CD4-positive, alpha-beta T cell treated with Interleukin-10 for 1 hour (primary cell): ENCODE data around the gene YIPF1.
A peak's percentile ranks its signal among the peaks of the same experiment; 100 is the strongest.

Experiments
- DNase-seq: peaks from one replicate; pipeline ENCODE4 v3.0.0-alpha.2; 2020

YIPF1 gene

DNA sequence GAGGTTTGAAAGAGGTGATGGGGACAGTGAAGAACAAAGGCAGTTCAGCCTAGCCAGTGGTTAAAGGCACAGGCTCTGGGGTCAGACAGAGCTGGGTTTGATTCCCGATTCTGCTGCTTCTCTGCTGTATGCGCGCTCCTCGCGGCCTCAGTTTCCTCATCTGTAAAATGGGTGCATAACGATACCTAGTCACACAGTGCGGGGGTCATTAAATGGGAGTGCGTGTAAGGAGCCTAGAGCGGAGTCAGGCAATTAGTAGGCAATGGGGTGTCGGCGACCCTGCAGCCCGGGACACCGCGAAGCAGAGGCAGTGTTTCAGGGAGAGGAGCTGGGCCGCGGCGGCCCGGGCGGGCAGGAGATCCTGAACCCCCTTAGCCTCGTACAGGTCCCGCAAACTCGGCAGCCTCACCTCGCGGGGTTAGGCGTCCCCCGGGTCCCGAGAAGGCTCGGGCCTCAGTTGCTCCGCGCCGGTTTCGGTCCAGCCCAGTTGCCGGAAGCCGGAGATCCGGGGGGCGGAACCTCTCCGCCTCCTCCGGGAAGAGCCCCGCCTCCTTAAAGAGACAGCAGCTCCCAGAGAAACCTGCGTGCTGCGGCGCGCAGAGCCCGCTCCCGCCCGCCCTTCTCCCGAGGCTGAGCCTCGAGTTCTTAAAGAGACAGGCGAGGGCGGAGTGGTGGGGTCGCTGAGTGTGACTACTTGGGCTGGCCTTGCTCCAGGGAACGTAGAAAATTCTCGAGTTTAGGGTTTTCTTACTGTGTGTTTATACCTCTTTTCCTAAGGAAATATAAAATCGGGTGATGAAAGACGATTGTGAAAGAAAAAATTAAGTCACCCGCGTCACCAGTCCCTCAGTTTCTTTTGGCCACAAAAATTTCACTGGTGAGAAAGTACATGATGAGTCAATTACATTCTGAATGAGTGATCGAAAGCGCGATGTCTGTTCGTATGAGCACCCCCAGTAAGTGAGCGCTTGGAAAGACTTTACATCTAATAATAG, at the start of gene YIPF1:
TSS of gene YIPF1 (minus strand) at position 494 of the 995 bp plus-strand sequence. CDS start 860 bp downstream, outside the sequence.
- DNase-seq, result peak; percentile 89

DNA sequence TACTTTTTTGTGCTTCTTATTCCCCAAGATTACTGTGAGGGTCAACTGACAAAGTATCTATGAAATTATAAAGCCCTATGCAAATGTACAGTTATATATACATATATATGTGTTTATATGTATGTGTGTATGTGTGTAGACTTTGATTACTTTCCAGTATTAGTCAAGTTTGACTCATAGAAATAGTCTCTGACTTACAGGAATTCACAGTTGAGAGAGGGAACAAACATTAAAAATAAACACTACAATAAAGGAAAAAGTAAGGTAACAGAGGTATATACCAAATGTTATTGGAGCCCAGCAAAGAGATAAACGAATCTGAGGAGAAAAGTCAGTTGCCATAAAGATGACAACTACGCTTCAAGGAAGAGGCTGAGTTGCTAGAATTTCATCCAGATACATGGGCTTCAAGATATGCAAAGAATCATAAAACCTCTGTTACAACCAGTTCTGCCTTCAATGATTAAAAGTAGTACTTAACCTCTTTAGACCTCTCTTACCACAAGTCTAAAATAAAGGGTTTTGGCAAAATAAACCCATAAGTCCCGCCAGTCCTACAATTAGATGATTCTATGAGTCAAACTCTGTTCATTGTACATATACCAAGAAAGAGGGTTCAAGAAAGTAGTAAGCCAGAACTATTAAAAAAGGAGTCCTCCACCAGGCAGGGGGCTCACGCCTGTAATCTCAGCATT, 48.7 kb upstream of the YIPF1 start:
- DNase-seq, result no peak

DNA sequence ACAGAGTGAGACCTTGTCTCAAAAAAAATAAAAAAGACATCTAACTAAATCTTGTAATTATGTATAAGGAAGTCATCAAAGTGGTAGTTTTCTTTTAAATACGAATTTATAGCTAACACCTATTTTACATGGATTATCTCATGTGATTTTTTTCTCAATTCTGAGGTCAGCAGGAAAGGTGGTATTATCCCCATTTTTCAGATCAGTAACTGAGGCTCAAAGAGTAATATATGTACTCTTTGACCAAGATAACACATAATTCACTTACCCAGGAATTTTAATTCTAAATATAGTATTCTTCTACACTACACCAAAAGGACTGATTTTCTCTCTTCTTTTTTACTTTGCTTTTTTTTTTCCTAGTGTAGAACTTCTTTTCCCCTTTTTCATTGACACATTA, 46.8 kb upstream of the YIPF1 start:
- DNase-seq, result no peak

DNA sequence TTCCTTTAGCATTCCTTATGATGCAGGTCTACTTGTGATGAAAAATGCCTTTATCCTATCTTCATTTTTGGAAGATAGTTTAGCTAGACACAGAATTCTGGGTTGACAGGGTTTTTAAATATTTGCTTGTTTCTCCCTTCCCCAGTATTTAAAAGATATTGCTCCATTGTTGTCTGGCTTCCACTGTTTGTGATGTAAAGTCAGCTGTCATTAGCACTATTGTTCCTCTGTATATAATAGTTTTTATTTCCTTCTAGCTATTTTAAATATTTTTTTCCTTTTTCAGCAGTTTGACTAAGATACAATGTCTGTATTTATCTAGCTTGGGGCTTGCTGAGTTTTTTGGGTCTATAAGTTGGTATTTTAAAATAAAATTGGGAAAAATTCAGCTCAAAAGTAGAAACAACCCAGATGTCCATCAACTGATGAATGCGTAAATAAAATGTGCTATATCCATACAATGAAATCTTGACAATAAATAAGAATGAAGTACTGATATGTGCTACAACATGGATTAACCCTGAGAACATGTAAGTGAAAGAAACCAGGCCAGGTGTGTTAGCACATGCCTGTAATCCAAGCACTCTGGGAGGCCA, 44.7 kb upstream of the YIPF1 start:
- no peak for DNase-seq

DNA sequence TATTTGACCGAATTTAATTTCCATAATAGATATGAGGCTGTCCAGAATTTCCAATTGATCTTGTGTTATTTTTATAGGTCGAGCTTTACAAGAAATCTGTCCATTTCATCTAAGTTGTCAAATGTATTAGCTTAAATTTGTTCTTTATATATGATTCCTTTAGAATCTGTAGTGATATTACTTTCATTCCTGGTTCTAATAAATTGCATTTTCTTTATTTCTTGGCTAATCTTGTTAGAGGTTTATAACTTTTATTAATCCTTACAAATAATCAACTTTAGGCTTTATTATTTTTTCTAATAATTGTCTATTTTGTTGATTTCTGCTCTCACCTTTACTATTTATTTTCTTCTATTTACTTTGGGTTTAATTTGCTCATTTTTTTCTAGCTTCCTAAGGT, 41.9 kb upstream of the YIPF1 start:
- no peak for DNase-seq

DNA sequence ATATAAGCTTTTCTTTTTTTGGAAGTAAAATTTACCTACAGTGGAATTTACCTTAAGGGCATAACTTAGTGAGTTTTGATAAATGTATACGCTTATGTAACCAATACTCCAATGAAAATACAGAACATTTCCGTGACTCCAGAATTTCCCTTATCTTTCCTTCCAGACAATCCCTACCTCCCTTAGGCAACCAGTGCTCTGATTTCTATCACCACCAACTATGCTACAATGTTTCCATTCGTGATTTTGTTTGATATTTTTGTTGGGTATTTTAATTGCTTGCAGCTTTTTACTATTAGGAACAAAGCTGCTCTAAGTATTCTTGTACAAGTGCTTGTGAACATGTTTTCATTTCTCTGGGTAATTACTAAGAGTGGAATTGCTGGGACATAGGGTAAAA, 41.3 kb upstream of the YIPF1 start:
- no peak for DNase-seq

DNA sequence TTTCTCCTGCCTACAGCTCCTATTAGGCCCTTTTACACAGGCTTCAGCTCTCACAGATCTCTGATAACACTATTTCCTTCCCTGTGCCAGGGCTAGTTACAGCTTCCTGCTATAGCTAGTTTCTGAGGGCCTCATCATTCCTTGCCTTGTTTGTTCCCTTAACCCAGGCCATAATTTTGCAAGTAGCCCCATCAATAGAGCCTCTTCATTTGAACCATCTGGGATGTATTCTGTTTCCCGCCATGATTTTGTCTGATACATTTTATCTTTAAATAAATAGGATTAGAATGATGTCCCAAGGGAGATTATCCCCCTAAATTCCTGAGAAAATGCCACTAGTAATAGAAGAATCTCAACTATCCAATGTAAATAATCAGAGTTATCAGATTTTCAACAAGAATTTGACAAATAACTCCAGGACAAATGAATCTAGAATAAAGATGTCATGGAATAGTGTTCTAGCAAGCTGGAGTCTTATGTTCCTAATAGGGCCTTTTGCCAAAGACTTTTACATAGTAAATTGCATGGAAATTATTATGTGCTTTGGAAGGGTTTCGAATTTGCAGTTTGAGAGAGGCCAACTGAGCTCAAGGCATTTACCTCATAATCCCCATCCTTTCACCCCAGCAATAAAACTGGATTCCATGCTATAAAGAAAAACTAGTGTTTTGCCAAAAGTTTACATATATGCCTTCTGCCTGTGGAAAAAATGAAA, 39.8 kb upstream of the YIPF1 start:
- no peak for DNase-seq

DNA sequence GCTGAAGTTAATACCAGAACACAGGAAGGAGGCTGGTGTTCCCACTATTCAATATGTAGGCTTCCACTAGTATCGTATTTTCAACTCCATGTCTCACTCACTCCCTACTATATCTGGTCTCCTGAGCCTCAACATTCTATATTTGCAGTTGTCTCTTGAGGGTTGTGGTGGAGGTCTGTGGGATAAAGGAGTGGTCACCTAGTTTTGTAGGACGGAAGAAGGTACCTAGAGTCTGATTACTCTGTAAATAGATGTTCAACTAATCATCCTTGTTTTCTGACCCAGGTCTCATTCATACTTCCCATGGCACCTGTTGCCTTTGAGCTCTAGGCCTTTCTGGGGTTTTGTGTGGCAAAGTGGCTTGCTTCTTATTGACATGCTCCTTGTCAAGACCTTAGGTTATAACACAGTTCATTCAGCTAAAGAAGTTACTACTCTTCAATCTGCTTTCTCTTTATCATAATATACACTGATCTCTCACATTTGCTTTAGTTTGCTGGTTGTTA, 37.8 kb upstream of the YIPF1 start:
- no peak for DNase-seq

DNA sequence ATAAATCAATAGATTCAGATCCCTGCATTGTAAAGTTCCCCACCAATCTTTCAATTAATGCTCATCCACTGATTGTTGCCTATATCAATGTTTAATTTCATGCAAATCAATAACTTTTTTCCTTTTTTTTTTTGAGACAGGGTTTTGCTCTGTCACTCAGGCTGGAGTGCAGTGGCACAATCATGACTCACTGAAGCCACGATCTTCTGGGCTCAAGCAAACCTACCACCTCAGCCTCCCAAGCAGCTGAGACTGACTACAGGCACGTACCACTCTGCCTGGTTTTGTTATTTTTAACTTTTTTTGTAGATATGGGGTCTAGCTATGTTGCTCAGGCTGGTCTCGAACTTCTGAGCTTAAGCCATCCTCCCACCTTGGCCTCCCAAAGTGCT, 30.1 kb upstream of the YIPF1 start:
- no peak for DNase-seq

DNA sequence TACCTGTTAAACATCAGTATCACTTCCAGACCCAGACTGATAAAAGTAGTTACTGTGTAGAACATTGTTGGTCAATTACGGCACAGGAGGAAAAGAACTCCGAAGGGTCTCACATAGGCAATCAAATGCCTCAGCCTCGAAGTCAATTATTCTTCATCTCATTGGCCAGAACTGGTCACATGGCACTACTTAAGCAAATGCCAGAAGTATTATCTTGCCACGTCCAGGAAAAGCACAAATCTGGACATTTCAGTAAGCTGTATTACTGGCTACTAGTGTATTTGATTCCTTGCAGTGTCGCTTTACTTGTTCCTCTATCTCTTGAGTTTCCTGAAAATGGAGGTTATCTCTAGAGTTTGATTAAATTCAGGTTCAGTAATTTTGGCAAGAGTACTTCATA, 28.7 kb upstream of the YIPF1 start:
- DNase-seq, result no peak

DNA sequence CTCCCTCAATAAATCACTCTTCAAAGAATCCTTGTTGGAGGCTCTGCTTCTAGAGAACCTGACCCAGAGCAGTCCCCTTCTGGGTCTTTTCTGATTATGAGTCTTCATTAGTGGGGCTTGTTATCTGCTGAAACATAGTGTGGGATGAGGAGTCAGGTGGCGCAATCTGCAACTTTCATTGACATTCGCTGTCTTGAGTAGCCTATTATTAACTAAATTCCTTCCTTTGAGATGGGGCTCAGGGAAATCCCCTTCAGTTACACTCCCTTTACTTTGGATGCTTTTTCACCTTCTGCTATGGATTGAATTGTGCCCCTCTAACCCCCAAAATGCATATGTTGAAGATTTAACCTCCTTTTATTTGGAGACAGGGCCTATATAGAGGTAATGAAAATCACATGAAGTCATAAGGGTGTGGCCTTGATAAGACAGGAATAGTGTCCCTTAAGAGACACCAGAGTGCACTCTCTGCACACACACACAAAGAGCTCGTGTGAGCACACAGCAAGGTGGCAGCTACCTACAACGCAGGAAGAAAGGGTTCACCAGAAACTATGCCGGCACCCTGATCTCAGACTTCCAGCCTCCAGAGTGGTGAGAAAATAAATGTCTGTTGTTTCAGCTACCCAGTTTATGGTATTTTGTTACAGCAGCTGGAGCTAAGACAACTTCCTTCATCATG, 23.9 kb upstream of the YIPF1 start:
- DNase-seq, result no peak

DNA sequence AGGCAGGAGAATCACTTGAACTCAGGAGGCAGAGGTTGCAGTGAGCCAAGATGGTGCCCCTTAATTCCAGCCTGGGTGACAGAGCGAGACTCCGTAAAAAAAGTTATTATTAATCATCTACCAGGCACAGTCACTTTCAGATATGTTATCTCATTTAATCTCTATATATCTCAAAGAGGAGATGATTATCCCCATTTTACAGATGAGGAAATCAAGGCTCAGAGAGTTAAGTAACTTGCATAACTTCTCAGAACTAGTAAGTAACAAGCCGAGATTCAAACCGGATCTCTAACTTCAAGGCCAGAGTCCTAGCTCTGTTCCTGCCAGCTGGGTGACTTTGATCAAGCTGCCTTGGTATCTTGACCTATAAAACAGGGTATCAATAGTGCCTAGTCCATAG, 21.8 kb upstream of the YIPF1 start:
- DNase-seq, result no peak

DNA sequence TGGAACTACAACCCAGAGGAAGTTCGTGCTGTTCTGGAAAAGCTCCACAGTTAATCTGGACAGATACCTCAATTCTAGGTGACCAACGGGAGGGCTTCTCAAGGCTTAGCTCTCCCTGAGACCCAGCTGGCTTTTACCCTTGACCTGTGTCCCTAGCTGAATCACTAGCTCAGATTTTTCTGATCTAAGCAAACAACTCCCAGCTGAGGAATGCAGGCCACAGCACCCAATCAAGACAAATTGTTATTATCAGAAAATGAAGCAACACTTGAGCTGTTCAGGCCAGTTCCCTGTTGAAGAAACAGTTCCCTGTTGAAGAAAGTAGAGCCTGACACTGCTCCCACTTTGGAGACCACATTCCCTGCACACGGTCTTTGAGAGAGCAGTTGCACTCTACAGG, 20.3 kb upstream of the YIPF1 start:
- DNase-seq, result no peak

DNA sequence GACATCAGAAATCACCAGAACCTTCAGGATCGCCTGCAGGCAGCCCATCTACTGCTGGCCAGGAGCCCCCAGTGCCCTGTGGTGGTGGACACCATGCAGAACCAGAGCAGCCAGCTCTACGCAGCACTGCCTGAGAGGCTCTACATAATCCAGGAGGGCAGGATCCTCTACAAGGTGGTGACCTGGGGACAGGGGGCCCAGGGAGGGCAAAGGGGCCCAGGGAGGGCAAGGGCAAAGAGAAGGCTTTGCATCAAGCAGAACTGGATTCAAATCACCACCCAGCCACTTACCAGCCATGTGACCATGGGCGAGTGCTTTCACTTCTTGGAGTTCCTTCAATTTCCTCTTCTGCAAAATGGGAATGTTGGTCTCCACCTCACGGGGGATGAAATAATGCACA, 16.5 kb upstream of the YIPF1 start:
- DNase-seq, result no peak

DNA sequence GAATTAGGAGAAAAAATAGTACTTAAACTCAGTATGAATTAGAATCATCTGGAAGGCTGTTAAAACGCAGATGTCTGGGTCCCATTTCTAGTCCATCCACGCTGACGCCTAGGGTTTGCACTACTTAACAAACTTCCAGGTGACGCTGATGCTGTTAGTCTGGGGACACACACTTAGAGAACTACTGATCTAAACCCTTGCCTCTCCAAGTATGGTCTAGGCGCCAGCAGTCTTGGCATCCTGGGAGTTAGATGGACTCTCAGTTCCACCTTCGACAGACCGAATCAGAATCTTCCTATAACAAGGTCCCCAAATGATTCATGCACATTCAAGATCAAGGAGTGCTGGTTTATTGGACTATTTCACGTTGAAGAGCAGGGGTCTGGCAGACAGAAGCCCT, 15.9 kb upstream of the YIPF1 start:
- DNase-seq, result no peak

DNA sequence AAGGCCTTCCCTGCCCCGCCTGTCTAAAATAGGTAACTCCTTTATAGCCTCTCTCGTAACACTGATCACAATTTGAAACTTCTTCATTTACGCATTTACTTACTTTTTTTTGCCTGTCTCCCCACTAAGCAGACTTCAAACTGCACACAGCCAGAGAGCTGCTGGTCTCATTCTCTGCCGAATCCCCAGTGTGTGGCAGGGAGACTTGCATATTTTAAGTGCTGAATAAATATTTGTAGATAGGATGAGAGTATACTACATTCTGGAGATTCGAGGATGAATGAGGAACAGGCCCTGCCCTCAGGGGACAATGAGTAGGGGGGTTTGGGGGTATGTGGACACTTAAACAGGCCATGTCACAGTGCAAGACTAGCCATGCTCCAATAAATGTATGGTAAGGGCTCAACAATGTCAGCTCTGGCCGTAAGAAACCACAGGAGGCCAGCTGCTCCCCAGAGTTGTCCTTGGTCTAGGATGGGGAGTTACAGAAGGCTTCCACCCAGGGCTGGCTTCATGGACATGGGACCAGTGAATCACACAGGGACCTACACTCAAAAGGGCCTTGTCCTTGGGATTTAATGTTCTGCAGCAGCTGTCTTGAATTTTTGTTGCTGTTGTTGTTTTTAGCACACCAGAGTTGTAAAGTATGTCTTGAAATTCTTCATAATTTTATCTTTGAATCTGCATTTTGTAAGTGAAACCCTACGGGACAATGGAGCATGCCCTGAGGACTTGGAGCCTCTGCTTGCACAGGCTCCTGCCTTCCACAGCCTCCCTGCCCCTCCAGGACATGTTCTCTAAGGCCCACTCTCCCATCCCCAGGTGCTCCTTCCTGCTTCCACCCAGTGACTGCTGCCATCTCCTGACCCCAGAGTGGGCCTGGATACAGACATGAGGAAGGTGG, 12.9 kb upstream of the YIPF1 start:
- no peak for DNase-seq

DNA sequence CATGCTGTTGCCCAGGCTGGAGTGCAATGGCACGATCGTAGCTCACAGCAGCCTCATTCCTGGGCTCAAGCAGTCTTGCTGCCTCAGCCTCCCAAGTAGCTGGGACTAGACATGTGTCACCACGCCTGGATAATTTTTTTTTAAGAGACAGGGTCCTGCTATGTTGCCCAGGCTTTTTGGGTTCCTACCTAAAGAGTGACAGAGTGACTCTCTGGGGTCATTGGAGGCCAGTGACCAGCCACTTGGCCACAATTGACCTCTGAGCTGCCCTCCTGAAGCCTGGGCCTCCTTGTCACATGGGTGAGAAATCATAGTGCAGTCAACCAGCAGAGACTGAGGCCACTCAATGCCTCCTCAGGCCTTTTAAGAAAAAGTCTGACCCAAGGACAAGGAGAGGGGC, 10.1 kb upstream of the YIPF1 start:
- no peak for DNase-seq

DNA sequence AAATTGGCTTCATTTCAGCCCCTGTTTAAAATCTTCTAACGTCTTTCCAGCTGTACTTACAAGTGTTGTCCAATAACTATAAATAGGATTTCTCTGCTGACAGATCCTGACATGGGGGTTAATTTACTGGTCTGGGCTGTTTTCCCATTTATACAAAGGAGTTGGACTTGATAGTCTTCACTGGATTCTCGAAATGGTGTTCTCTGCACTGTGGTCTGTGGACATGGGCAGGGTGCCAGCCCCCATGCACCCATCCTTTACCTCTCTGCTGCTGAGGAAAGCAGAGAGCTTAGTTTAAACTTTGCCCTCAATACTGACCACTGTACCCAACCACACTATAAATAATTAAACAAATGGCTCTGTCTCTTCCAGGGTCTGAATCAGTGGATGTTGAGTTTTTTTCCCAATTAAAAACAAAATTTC, 9.6 kb upstream of the YIPF1 start:
- DNase-seq, result no peak

DNA sequence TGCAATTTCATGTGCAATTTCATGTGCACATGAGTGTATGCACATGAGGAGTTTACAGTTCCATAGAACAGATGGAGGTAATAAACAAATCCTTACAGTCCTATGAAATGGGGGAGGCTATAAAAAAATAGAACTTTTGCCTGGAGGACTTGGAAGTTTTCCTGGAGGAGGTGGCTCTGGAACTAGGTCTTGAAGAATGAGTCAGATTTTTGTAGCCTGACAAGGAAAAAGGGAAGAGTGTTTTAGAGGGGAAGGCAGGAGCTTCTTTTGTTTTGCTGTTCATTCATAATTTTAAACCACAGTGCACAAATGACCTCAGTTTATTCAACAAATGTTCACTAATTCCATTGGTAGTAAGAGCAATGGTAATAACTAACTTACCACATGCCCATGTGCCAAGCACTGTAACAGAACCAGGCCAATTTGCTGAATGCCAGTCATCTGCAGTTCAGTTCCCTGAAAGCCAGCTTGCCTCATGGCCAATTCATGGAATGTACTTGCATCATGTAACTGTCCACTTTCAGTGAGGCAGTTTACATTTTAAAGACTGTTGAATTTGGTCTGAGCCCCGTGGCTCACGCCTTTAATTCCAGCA, 7.1 kb upstream of the YIPF1 start:
- no peak for DNase-seq

DNA sequence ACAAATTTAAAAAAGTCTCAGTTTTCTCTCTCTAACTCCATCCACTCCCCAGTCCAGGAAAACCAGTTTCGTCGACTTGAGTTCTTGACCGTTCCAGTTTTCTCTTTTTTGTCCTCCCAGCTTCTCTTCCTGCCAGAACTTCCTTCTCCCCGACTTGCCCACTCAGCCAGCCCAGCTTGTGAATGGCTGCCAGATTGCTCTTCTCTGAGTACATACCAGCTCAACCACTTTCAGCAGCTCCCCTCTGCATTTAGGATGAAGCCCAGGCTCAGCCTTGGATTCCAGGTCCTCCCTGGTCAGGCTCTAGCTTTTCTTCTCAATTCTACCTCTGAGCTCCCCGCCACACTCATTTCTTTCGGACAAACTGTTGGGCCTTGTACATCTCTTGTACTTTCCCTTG, 5.8 kb upstream of the YIPF1 start:
- DNase-seq, result no peak

DNA sequence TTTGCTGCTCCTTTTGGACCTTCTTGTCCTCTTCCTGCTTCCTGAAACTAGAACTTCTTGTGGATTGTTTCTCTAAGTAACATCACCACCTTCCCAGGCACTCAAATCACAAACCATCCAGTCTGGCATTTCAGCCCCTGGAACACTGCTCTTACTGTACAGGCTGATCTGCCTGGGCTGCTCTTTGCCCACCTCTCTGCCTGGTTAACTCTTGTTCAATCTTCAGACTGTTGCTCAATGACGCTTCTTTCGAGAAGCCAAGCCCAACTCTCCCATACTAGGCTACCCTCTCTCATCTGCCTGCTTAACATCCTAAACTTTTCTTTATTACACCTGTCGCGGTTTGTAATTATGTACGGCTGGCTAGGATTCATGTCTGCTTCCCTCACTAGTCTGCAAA, 5.0 kb upstream of the YIPF1 start:
- DNase-seq, result no peak
